HepG2 (cell line): ENCODE measurements around the gene RPLP1. TPM values are rescaled to one million over a fixed set of nuclear protein-coding genes. Genes with fewer than 3 reads are reported as not detected.

ENCODE experiments used
- ATAC-seq: fragments of 200-7000 bp; cut with Tn5 transposase; 3 replicates; pipeline ENCODE4 v1.9.1; 2020; ENCODE audit warnings: mild to moderate bottlenecking, moderate library complexity
- BruUV-seq: library from RNA; stranded (reverse); fragments of 400-500 nt; replicated peaks from 2 replicates; lab custom pipeline; 2021; lab: Mats Ljungman, UMichigan
- CTCF ChIA-PET: fragments of 300-600 bp; formaldehyde crosslinking; extraction: SDS; loops from one replicate; lab custom pipeline; 2021; ENCODE audit warnings: low total read pairs, inconsistent platforms, low intra/inter-chr PET ratio; lab: Yijun Ruan, JAX
- POLR2A ChIA-PET: fragments of 350-600 bp; sonication (Branson Sonifier 250); formaldehyde crosslinking; loops from one replicate; lab custom pipeline; 2020; ENCODE audit warnings: antibody characterized with exemption, inconsistent platforms; lab: Yijun Ruan, JAX
- DNase-seq: peaks from one replicate; pipeline ENCODE4 v3.0.0-alpha.2; 2015; ENCODE audit warnings: low spot score
- FAIRE-seq: peaks from 3 replicates; lab custom pipeline; 2011; peaks lifted over from hg19 to GRCh38; lab: Jason Lieb, UNC
- H2AFZ ChIP-seq: one replicate; pipeline ENCODE4 v1.6.1; 2011; ENCODE audit warnings: low read length, inconsistent platforms
- H3K27ac ChIP-seq: fragments of 300-600 bp; 3 replicates; pipeline ENCODE4 v1.8.0; 2011; ENCODE audit warnings: mixed run types, mild to moderate bottlenecking, mixed read lengths, low read length, inconsistent platforms; ENCODE audit not compliant: insufficient read depth; ENCODE audit errors: extremely low read length
- H3K27me3 ChIP-seq, 2 experiments: fragments of 200-600 bp in 1 of 2; 2 replicates in 1 of 2; 3 replicates in 1 of 2; pipeline versions ENCODE4 v1.6.0 to v1.8.0; 2011; ENCODE audit warnings: low read length in 2 of 2, mild to moderate bottlenecking in 2 of 2, moderate library complexity in 2 of 2, inconsistent platforms in 1 of 2; ENCODE audit not compliant: insufficient read depth in 2 of 2, control insufficient read depth in 1 of 2
- H3K36me3 ChIP-seq, 2 experiments: fragments of 200-600 bp in 1 of 2; replicated peaks in 1 of 2; 2 replicates in 1 of 2; 3 replicates in 1 of 2; pipeline versions ENCODE4 v1.5.1 to v1.8.0; 2011; ENCODE audit warnings: low read length in 2 of 2, inconsistent platforms in 1 of 2; ENCODE audit not compliant: insufficient read depth in 2 of 2, control insufficient read depth in 1 of 2
- H3K4me1 ChIP-seq: 2 replicates; pipeline ENCODE4 v1.5.1; 2012; ENCODE audit warnings: low read length, inconsistent platforms; ENCODE audit not compliant: insufficient read depth
- H3K4me2 ChIP-seq: 2 replicates; pipeline ENCODE4 v1.6.0; 2011; ENCODE audit warnings: low read depth, low read length, inconsistent platforms
- H3K4me3 ChIP-seq, 3 experiments: fragments of 200-600 bp in 1 of 3; sonication (generic), shearing (Covaris generic) in 1 of 3; replicated peaks in 1 of 3; 2 replicates each; pipeline ENCODE4 v1.5.1; 2011 to 2016; ENCODE audit warnings: low read length in 3 of 3, inconsistent platforms in 2 of 3, low read depth in 2 of 3, mild to moderate bottlenecking in 2 of 3, control low read depth in 1 of 3, mixed read lengths in 1 of 3; ENCODE audit not compliant: insufficient read depth in 1 of 3
- H3K79me2 ChIP-seq: one replicate; pipeline ENCODE4 v1.6.1; 2011; ENCODE audit warnings: low read length, inconsistent platforms; ENCODE audit not compliant: insufficient read depth
- H3K9ac ChIP-seq: 2 replicates; pipeline ENCODE4 v1.6.0; 2011; ENCODE audit warnings: mild to moderate bottlenecking, low read depth, low read length, inconsistent platforms; ENCODE audit not compliant: insufficient read depth
- H3K9me3 ChIP-seq: 2 replicates; pipeline ENCODE4 v1.5.1; 2012; ENCODE audit warnings: mild to moderate bottlenecking, low read length
- H4K20me1 ChIP-seq: 2 replicates; pipeline ENCODE4 v1.6.0; 2011; ENCODE audit warnings: inconsistent platforms, mild to moderate bottlenecking, low read length, moderate library complexity; ENCODE audit not compliant: insufficient read depth
- BHLHE40 ChIP-seq: IDR thresholded peaks from 2 replicates; pipeline ENCODE4 v1.6.1; 2011; ENCODE audit warnings: low read length, improper control_type of control experiment
- CEBPG ChIP-seq: IDR thresholded peaks from 2 replicates; pipeline ENCODE4 v1.6.1; 2016
- KMT2A ChIP-seq: sonication (generic); formaldehyde crosslinking; IDR thresholded peaks from 2 replicates; pipeline ENCODE4 v1.4.0; 2020; ENCODE audit warnings: missing genetic modification reagents
- MEIS1 ChIP-seq: sonication (generic); formaldehyde crosslinking; IDR thresholded peaks from 2 replicates; pipeline ENCODE4 v1.9.0; 2021; ENCODE audit warnings: mild to moderate bottlenecking, missing genetic modification reagents, moderate library complexity, borderline replicate concordance
- POLR2AphosphoS2 ChIP-seq: IDR thresholded peaks from 2 replicates; pipeline ENCODE4 v1.6.1; 2011; ENCODE audit warnings: low read depth, low read length, improper control_type of control experiment
- SRY ChIP-seq: sonication (generic); formaldehyde crosslinking; IDR thresholded peaks from 2 replicates; pipeline ENCODE4 v1.8.0; 2022; ENCODE audit warnings: mild to moderate bottlenecking, missing genetic modification reagents
- ZBTB40 ChIP-seq, 2 experiments: fragments of 450-650 bp in 1 of 2; sonication (generic) in 1 of 2; formaldehyde crosslinking in 1 of 2; IDR thresholded peaks; 2 replicates each; pipeline versions ENCODE4 v1.6.1 to v1.8.0; 2016 to 2022; ENCODE audit warnings: antibody characterized with exemption in 1 of 2, mild to moderate bottlenecking in 1 of 2, missing genetic modification reagents in 1 of 2
- ZKSCAN1 ChIP-seq: fragments of 150-350 bp; IDR thresholded peaks from 2 replicates; pipeline ENCODE4 v1.6.1; 2014; ENCODE audit warnings: low read length
- ZNF354B ChIP-seq: sonication (generic); formaldehyde crosslinking; IDR thresholded peaks from 2 replicates; pipeline ENCODE4 v1.8.0; 2022; ENCODE audit warnings: mild to moderate bottlenecking, missing genetic modification reagents
- ZNF367 ChIP-seq: sonication (generic); formaldehyde crosslinking; IDR thresholded peaks from 2 replicates; pipeline ENCODE4 v1.4.0; 2020; ENCODE audit warnings: missing genetic modification reagents, borderline replicate concordance
- ZNF549 ChIP-seq: sonication (generic); formaldehyde crosslinking; IDR thresholded peaks from 2 replicates; pipeline ENCODE4 v1.5.0; 2020; ENCODE audit warnings: missing genetic modification reagents
- WGBS: methylation state at CpG from one replicate; pipeline ENCODE4 v1.1.6; 2017; ENCODE audit warnings: low lambda C conversion rate; 5-methylcytosine and 5-hydroxymethylcytosine counted together
- in situ Hi-C: cut with HindIII; loops from 2 replicates; pipeline ENCODE4 v1.10.0; 2017; ENCODE audit warnings: low pct_unique_long_range_greater_than_20kb; ENCODE audit not compliant: extremely low pct_ligation_motif_present
- intact Hi-C: fragments of 100-400 bp; cut with micrococcal nuclease; formaldehyde crosslinking; loops from one replicate; pipeline ENCODE4 v1.10.0; 2022; ENCODE audit not compliant: unreplicated experiment
- polyA plus RNA-seq, 8 experiments: library from polyadenylated mRNA; depleted of rRNA in 3 of 8; stranded (reverse) in 7 of 8; unstranded in 1 of 8; fragments of >200 nt; fragmentation: Illumina TruSeq in 4 of 8; extraction: Trizol in 4 of 8; gene quantifications; 2 replicates each; pipeline versions ENCODE4 v1.2.1 to v1.2.3, GENCODE V29; 2011 to 2016; ENCODE audit warnings: low read depth in 4 of 8, missing spikeins in 1 of 8, mixed read lengths in 1 of 8; ENCODE audit not compliant: insufficient read depth in 1 of 8
- total RNA-seq, 5 experiments: library from RNA; depleted of rRNA; stranded (reverse); fragments of >200 nt; fragmentation: Illumina TruSeq; extraction: Trizol; gene quantifications; 2 replicates each; pipeline ENCODE4 v1.2.3, GENCODE V29; 2016; ENCODE audit warnings: low read depth in 1 of 5
- TF ChIP-seq, protein P1 (sequence below): sonication (generic); formaldehyde crosslinking; IDR thresholded peaks from 2 replicates; pipeline ENCODE4 v1.5.0; 2020; ENCODE audit warnings: missing genetic modification reagents

RPLP1 gene
- total and polyA plus RNA-seq, 2 of the 13 experiments (the other 11 are each of a cell fraction or from before 2014, with no cell fraction given), result 817 to 929 TPM

GRCh38 chr15:69490356-69491037, 37.9 kb downstream of the RPLP1 start:
- CTCF ChIA-PET, result no interaction called here
- no peak for FAIRE-seq
- no peak for ATAC-seq
- no peak for TF ChIP-seq ZBTB40 (IDR thresholded peaks at IDR 0.05)
- no peak for TF ChIP-seq ZBTB40 (CRISPR knock-in tag; IDR thresholded peaks at IDR 0.05)
- no peak for TF ChIP-seq CEBPG (CRISPR knock-in tag)
- no peak for TF ChIP-seq ZNF367
- TF ChIP-seq ZNF549 (CRISPR knock-in tag), result no peak
- TF ChIP-seq, protein P1, sequence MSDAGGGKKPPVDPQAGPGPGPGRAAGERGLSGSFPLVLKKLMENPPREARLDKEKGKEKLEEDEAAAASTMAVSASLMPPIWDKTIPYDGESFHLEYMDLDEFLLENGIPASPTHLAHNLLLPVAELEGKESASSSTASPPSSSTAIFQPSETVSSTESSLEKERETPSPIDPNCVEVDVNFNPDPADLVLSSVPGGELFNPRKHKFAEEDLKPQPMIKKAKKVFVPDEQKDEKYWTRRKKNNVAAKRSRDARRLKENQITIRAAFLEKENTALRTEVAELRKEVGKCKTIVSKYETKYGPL, result no peak
- TF ChIP-seq ZKSCAN1, result no peak
- no peak for TF ChIP-seq SRY (CRISPR knock-in tag)
- no peak for TF ChIP-seq KMT2A (CRISPR knock-in tag)
- TF ChIP-seq ZNF354B, result no peak
- TF ChIP-seq POLR2AphosphoS2, result no peak
- TF ChIP-seq MEIS1 (CRISPR knock-in tag), result no peak
- no peak for TF ChIP-seq BHLHE40

More at GRCh38 chr15:69490356-69491037, 37.9 kb downstream of the RPLP1 start:
- no peak overlapping the region for H3K4me2 ChIP-seq
- 6% methylated on average over 11 of the region's 11 CpGs for WGBS
- in situ Hi-C loops (no loop called here), intact Hi-C loops (no loop called here)
- no peaks in the 10 kb centered on the region for H3K4me1 ChIP-seq
- BruUV-seq, result no TSS peak
- H3K9ac ChIP-seq, result no peak overlapping the region
- no peak for DNase-seq
- H3K27me3 ChIP-seq, result peaks cover 0 to 48% of the 10 kb centered on the region in 2 experiments; a peak in 3 of 5 replicates
- no peak overlapping the region for H3K4me3 ChIP-seq
- H3K27ac ChIP-seq, result no peak overlapping the region
- H3K9me3 ChIP-seq, result no peaks in the 10 kb centered on the region
- H2AFZ ChIP-seq, result no peak overlapping the region
- POLR2A ChIA-PET, result no interaction called here
- no peaks in the 10 kb centered on the region for H3K36me3 ChIP-seq
- no peaks in the 10 kb centered on the region for H4K20me1 ChIP-seq
- H3K79me2 ChIP-seq, result no peaks in the 10 kb centered on the region
